Measurements from ENCODE around the gene RPTOR.

Gene RPTOR

DNA sequence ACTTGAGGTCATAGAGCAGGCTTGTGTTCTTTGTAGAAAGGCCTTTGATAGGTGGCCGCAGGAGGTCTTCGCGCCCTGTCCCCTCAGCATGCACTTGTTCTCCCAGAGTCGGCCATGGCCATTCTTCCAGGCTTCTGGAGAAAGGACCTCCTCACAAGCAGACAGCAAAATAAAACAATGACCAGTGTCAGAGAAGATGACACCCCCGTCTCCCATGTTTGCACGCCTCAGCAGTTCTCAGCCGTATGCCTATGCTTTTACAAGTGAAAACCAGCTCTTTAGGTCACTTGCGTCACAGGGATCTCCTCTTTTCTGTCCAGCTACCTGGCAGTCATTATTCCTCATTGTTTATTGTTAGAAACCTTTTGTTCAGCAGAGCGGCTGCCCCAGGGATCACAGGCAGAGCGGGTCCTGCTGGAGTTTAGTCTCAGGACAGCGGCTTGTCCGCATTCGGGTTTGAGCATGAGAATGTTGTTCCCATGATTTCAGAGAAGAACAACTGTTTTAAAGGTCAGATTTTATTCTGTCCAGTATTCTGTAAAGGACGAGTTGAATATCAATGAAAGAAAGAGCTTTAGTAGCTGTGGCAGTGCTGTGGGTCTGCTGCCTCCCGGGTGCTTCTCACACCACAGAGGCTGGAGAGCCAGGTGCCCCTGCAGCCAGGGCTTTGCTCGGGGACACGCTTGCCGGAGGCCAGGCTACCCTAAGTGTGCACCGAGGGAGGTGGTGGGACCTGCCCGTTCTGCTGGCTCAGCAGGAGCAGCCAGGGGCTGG is 123.9 kb downstream of the RPTOR start:
- DNase-seq (ENCODE audit: low read depth), result no peak

DNA sequence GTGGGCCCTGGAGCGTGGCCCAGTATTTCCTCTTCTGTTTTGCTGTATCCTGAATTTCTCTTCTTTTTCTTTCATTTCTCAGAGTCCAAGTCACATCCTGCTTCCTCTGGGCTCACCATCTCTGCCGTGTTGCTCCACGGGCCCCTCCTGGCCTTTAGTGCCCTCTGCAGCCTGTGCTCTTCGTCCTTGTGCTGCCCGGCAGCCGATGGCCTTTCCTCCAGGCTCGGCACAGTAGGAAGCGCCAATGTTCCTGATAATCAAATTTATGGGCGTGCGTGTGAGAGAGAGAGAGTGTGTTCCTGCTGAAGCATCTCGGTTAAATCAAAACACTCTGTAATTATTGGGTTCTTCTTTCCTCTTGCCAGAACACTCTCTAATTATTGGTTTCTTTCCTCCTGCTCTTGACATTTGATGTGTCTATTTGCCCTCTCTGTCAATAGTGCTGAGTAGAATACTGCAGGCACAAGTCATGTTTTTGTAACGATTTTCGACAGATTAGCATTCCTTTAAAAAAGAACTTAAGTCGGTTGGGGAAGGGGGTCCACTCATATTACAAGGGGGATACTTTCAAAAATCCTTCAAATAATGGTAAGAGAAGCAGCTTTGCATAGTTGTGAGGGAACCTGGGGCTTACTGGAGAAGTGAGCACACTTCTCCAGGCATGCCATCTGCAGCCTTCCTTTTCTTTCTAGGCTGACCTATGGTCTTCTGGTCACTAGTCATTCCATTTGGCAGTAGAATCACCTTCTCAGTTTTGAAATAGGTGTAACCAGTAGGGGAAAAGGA is 126.6 kb downstream of the RPTOR start:
- no peak for DNase-seq (ENCODE audit: low read depth)

DNA sequence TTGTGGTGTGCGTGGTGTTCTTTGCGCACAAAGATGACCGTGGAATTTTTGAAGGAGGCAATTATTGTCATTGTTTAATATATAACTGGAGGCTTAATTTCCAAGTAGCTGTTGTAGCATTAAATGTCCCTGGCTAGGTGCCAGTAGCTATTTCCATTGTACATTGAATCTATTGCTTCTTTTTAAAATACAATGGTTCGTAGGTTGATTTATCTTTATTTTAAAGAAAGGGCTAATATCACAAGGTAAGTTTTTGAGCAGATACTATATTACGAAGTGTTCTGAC is 127.1 kb downstream of the RPTOR start:
- no peak for DNase-seq (ENCODE audit: low read depth)

DNA sequence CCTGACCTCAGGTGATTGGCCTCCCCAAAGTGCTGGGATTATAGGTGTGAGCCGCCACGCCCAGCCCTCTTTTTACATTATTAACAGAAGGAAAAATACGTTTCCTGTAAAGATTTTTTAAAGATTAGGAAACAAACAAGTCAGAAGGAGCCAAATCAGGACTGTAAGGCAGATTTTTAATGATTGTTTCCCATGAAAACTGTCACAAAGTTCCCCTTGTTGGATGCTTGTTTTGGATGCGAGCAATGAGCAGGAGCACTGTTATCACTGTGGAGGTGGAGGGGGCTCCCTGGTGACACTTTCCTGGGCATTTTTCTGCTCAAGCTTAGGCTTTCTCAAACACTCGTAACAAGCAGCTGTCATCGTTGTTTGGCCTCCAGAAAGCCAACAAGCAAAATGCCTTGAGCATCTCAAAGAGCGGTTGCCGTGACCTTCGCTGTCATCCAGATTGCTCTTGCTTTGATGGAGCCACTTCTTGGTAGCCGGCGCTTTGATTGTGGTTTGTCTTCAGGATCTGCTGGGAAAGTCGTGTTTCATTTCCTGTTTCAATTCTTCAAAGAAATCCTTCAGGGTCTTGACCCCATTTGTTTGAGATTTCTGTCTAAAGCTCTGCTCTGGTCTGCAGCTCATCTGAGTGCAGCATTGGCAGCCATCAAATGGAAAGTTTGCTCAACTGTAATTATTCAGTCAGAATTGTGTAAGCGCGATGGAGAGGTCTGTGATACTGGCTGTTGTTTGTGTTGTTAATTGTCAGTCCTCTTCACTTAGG is 128.7 kb downstream of the RPTOR start:
- no peak for DNase-seq (ENCODE audit: low read depth)

DNA sequence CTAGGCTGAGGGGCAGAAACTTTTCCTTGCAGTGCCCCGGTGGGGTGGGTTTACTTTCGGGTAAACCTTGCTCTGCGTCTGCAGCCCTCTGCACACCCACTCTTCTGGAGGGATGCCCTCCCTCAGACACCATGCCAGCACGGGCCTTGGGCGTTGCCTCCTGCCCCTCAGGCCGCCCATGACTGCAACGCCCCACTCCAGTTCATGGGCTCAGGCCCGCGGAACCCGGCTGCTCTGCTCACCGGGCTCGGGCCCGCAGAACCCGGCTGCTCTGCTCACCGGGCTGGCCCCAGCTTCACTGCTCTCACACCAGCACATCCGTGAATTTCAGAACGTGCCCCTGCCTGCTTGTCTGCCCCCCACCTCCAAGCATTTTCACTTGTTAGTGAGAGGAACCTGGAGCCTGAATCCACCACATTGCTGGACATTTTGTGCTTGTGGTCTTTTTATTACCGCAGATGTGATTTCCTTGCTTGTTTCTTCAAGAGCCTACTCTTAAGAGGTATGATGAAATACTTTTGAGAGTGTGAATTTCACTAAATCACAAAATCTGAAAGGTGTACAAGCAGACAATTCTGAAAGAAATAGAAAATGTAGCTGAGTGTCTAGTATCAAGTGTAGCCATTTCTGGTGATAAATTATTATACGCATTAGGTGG is 130.9 kb downstream of the RPTOR start:
- DNase-seq (ENCODE audit: low read depth), result no peak

DNA sequence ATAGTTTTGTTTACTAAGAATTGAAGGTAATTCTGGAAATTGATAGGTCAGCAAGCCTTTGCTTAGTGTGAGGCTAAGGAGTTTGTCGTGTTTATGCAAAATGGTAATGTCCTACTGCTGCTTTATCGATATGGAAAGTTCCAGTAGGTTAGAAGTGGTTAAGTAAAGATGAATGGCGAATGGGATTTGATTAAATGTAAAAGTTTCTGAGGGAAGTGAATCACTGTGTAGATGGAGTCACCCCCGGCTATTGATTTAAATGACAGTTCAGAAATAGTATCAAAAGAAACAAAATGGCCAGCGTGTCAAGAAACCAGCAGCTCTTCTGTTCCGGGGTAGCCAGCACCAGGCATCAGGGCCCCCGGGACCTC is 131.4 kb downstream of the RPTOR start:
- DNase-seq (ENCODE audit: low read depth), result no peak

DNA sequence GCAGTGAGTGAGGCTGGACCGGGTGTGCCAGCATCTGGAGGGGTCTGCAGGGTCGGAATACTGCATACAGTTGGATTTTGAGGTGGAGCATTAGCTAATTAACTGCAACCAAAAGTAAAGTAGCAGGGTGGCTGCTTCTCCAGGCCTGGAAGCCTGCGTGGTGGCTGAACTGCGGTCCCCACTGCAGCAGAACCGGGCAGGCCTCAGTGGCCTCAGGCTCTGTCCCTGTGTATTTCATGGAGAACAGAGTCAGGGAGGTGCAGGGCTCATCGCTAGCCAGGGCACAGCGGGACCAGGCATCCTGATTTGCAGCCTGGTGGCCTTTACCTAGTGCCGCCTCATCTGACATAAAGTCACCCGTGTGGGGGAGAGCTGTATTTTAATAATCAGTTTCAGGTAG is 131.9 kb downstream of the RPTOR start:
- no peak for DNase-seq (ENCODE audit: low read depth)

DNA sequence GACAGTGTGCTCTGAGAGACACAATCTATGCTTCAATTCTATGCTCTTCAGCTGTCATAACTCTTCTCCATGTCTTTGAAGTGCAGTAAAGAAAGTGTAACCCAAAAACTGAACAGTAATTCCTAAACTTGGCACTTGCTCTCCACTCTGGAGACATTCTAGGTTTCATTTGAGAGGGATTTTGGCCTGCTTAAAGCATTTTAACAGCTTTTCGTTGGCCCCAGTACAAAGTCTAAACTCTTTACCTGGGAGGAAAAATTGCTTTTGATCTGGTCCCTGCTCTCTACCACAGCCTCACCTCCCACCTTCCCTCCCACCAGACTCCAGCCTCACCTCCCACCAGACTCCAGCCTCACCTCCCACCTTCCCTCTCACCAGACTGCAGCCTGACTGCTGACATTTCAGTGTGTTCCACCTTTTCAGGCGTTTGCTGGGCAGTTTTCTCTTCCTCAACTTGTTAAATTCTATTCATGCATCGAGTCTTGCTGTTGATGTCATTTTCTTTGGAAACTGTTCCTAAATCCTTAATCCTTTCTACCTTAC is 132.6 kb downstream of the RPTOR start:
- no peak for DNase-seq (ENCODE audit: low read depth)

DNA sequence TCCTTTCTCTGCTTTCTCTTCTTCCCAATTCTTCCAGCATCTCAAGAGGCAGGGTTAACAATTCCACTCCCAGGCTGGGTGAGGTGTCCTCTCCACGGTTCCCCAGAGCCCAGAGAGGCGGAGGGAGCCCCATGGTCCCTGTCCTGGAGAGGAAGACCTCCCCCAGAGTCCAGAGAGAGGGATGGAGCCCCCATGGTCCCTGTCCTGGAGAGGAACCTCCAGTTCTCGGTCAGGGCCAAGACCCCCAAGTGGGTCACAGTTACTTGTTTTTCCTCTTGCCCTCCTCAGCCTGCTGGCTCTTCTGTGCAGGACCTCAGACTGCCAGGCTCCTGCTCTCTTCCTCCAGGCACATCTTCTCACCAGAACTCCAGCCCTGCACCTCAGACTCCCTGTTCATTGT is 135.2 kb downstream of the RPTOR start:
- DNase-seq (ENCODE audit: low read depth), result no peak

DNA sequence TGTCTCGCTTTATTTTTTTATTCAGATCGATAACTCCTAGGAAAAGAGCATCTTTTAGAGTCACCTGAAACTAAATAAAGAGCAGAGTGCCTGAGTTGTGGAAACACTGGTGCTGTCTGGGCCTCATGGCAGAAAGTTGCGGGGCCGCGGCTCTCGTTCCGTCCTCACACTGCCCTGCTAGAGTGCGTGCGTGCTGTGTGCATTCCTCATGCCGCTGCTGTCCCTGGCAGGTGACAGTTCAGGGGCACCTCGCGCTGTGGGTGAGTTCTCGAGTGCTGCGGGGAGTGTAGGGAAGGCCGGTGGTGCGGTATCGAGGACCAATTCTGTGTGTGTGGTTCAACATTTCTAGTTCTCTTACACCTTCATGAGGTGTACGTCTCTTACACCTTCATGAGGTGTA is 136.6 kb downstream of the RPTOR start:
- DNase-seq (ENCODE audit: low read depth), result no peak

DNA sequence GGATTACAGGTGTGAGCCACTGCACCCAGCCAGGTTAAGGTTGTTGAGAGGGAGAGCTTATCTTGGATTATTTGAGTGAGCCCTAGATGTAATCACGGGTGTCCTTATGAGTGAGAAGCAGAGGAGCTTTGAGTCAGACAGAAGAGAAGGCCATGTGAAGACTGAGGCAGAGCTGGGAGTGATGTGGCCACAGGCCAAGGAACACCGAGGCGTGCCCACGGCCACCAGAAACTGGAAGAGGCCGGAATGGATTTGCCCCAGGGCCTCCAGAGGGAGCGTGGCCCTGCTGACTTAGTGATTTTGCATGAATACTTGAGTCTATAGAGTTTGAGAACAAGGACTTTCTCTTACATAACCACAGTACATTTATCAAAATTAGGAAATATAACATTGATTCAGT is 137.7 kb downstream of the RPTOR start:
- no peak for DNase-seq (ENCODE audit: low read depth)

DNA sequence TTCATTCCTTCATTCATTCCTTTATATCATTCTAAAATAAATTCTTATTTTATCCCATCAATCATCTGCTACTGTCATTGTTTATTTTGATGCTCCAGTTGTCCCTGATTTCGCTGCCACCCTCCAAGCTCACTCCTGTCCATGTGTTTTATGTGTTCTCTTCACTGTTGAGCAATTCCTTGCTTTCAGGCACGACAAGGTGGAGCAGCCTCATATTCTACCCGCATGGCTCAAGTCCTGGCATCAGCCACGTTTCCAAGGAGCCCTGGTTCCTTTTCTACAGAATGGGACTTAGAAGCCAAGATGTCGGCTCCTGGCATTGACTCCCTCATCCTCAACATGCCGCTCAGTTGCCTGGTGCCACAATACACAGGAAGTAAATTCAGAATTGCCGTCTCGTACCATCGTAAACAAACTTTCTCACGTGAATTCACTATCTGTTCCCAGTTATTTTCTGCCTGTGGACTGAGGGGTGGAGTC is 139.0 kb downstream of the RPTOR start:
- DNase-seq (ENCODE audit: low read depth), result no peak

DNA sequence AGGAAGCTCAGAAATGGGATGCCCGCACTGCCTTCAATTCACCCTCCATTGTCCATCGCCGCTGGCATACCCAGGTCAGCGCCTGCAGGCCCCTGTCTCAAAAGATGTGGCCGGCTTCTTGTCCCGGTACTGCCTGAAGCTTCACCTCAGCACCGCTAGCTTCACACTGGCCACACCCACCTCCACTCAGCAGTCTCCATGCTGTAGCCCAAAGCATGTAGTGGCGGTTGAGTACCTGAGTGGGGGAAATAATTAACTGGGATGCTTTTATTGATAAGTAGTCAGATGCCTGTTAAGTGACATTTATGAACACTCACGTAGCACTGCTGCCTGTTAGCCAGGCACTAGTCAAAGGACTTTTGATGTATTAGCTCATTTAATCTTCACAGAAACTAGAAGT is 143.2 kb downstream of the RPTOR start:
- no peak for DNase-seq (ENCODE audit: low read depth)

DNA sequence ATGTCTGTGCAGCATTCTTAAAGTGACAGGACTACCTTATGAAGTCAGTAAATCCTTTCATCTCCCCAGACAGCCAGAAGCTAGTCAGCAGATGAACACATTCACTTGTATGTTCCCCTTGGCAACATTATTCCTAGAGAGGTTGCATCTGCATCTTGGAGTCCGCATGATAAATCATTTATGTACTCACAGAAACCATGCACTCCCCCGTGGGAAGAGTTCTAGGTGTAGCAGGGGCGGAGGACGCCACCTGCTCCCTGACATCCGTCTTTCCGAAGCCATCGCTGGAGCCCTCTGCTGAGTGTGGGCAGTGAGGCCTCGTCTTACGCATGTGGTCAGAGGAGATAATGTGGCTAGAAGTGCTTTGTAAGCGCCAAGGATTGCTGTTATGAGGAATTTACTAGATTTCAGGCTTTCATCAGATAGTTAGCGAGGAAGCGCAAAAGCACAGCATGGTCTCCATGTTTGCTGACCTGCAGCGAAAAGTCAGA is 144.5 kb downstream of the RPTOR start:
- no peak for DNase-seq (ENCODE audit: low read depth)

DNA sequence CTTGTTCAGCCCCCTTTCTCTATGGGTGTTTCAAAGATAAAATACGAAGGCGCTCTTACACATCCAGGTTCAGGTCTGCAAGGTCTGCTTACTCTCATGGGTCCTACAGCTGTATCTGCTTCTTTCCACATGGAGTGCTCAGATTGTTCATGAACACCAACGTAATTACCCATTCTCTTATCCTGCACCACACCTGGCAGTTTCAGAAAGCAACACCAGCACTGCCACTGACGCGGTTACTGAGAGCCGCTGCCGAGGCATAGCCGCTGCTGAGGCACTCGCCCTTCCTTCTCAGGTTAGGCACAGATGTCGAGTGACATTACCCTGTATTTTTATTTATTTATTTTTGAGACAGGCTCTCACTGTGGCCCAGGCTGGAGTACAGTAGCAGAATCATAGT is 147.1 kb downstream of the RPTOR start:
- no peak for DNase-seq (ENCODE audit: low read depth)

DNA sequence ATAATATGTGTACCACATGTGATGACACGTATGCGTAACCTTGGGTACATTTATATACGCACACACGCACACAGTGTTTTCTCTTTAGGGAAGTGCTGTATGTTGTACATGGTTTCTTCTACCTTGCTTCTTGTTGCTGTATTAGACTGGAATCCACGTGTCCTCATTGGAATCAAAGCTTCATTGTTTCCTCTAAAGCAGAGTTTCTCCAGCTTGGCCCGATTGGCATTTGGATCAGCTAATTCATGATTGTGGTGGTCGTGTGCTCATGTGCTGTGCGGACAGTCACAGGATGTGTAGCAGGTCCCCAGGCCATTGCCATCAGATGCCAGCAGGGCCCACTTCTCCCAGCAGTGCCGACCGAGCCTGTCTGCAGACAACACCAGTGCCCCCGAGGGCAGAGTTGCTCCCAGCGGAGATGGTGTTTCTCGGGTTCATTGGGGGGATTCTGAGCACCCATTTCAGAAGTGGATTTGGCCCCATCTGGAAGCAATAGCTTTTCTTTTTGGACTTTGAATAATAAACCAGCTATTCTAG is 148.4 kb downstream of the RPTOR start:
- no peak for DNase-seq (ENCODE audit: low read depth)

DNA sequence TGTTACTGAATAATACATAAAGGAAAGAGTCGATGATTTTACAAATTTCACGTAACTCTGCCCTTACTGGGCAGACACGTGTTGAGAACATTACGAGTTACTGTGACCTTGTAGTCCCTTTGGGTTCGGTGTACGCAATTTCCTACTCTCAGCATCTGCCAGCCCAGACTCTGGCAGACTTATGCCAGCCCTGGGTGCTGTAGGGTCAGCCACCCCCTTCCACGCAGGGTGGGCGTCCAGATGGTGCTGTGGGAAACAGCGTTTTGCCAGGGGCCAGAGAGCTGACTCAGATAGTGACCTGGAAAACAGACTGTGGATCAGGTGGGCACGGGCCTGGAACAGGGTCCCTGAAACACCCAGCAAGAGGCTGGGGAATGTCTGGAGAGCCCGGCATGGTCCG is 148.9 kb downstream of the RPTOR start:
- DNase-seq (ENCODE audit: low read depth), result no peak

DNA sequence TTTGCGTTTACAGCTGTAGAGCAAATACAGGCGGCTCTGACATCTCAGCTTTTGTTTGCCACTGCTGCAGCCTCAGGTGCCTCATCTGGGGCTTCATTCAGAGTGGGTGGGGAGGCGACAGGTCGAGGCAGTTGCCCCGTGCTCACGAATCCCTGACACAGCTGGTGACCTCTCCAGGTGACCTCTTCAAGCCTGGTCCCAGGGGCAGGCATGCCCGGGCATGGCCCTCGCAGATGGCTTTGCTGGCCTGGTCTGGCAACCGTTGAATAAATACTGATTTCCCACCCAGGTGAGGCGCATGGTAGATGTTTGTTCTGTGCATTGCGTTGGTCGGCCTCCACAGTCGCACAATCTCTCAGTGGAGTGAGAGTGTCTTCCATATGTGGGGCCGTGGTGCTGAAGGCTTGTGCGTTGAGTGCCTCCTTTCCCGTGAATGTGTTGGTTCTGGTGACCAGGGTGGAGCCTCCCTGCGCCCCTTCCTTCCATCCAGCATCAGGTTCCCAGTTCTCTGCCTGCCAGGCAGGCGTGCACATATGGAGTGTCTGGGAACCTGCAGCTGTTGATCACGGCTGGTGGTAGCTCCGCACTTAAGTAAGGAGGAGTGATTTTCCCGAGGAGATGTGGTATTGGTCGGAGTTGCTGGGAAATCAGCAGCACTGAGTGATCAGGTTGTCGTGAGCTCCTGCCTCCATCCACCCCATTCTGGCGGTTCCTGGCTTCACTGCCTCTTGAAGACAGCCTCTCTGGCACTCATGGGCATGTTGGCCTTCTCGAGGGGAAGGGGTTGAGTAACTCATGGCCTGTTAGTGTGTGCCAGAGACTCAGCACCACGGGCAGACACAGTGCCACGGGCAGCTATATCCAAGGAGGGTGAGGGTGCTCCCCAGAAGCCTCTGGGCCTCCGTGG is 149.7 kb downstream of the RPTOR start:
- DNase-seq (ENCODE audit: low read depth), result no peak

DNA sequence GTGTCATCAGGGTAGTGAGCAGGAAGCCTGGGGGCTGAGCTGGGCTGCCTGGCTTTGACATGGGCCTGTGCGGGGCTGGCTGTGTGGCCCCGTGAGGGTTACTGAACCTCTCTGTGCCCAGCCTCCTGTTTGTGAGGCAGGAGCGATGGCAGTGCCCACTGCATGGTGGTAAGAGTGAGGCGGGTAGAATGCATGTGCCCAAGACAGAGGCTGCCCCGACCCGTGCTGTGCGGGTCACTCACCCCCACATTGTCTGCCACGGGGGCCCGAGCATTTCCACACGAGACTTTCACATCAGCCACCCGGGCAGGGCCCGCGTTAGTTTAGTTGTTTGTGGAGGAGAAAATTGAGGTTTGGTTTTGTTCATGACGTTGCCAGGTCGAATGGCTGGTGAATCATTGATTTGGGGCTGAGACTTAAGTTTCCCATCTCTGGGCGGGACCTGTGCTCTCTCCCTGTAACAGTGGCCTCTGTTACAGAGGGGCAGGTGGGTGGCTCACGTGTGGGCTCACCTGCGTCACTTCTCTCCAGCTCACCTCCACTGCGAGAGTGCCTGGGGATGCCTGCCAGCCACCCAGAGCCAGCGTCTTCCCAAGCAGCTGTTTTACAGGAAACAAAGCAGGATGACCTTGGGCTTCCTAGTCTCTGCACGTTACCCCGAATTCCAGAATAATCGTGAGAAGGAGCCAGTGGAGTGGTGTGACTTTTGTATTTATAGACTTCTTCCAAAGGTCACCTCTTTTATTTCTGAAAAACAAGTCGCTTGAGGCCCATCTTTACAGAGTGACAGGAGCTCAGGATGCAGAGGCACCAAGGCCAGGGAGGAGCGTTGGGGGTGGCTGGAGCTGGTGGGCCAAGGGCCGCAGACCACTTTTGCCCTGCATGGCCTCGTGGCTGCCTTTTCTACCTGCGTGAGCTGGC is 150.6 kb downstream of the RPTOR start:
- DNase-seq (ENCODE audit: low read depth), result no peak

DNA sequence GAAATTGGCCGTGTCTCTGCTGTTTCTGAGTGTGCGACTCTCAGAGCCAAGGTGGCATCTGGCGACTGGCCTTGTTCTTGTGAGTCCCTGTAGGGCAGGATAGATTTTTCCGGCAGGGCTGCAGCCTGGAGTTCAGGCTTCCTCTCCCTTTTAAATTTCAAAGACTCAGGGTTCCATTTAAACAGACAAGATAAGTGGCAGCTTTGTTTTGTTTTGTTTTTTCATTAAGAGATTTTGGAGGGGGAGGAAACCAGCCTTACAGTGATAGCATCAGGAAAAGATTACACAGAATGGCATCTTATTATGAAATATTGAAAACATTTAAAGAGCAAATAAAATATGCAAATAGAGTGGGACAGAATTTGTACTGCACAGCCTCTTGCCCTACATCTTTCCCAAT is 151.3 kb downstream of the RPTOR start:
- no peak for DNase-seq (ENCODE audit: low read depth)

Measured in stimulated activated CD8-positive, alpha-beta memory T cell treated with anti-CD3 and anti-CD28 coated beads, Interleukin-4, amount 100 ng/mL, for 24 hours (primary cell).